HepG2 (cell line): ENCODE data around the gene CLIC5. TPM values are rescaled to one million over a fixed set of nuclear protein-coding genes. Genes with fewer than 3 reads are reported as not detected.

Experiments used
- ATAC-seq: fragments of 200-7000 bp; cut with Tn5 transposase; 3 replicates; pipeline ENCODE4 v1.9.1; 2020; ENCODE audit warnings: mild to moderate bottlenecking, moderate library complexity
- BruUV-seq: library from RNA; stranded (reverse); fragments of 400-500 nt; replicated peaks from 2 replicates; lab custom pipeline; 2021; lab: Mats Ljungman, UMichigan
- CTCF ChIA-PET: fragments of 300-600 bp; formaldehyde crosslinking; extraction: SDS; loops from one replicate; lab custom pipeline; 2021; ENCODE audit warnings: low total read pairs, inconsistent platforms, low intra/inter-chr PET ratio; lab: Yijun Ruan, JAX
- POLR2A ChIA-PET: fragments of 350-600 bp; sonication (Branson Sonifier 250); formaldehyde crosslinking; loops from one replicate; lab custom pipeline; 2020; ENCODE audit warnings: antibody characterized with exemption, inconsistent platforms; lab: Yijun Ruan, JAX
- DNase-seq: peaks from one replicate; pipeline ENCODE4 v3.0.0-alpha.2; 2015; ENCODE audit warnings: low spot score
- FAIRE-seq: peaks from 3 replicates; lab custom pipeline; 2011; peaks lifted over from hg19 to GRCh38; lab: Jason Lieb, UNC
- H2AFZ ChIP-seq: one replicate; pipeline ENCODE4 v1.6.1; 2011; ENCODE audit warnings: low read length, inconsistent platforms
- H3K27ac ChIP-seq: fragments of 300-600 bp; 3 replicates; pipeline ENCODE4 v1.8.0; 2011; ENCODE audit warnings: mixed run types, mild to moderate bottlenecking, mixed read lengths, low read length, inconsistent platforms; ENCODE audit not compliant: insufficient read depth; ENCODE audit errors: extremely low read length
- H3K27me3 ChIP-seq, 2 experiments: fragments of 200-600 bp in 1 of 2; 2 replicates in 1 of 2; 3 replicates in 1 of 2; pipeline versions ENCODE4 v1.6.0 to v1.8.0; 2011; ENCODE audit warnings: low read length in 2 of 2, mild to moderate bottlenecking in 2 of 2, moderate library complexity in 2 of 2, inconsistent platforms in 1 of 2; ENCODE audit not compliant: insufficient read depth in 2 of 2, control insufficient read depth in 1 of 2
- H3K36me3 ChIP-seq, 2 experiments: fragments of 200-600 bp in 1 of 2; replicated peaks in 1 of 2; 2 replicates in 1 of 2; 3 replicates in 1 of 2; pipeline versions ENCODE4 v1.5.1 to v1.8.0; 2011; ENCODE audit warnings: low read length in 2 of 2, inconsistent platforms in 1 of 2; ENCODE audit not compliant: insufficient read depth in 2 of 2, control insufficient read depth in 1 of 2
- H3K4me1 ChIP-seq: 2 replicates; pipeline ENCODE4 v1.5.1; 2012; ENCODE audit warnings: low read length, inconsistent platforms; ENCODE audit not compliant: insufficient read depth
- H3K4me2 ChIP-seq: 2 replicates; pipeline ENCODE4 v1.6.0; 2011; ENCODE audit warnings: low read depth, low read length, inconsistent platforms
- H3K4me3 ChIP-seq, 3 experiments: fragments of 200-600 bp in 1 of 3; sonication (generic), shearing (Covaris generic) in 1 of 3; replicated peaks in 1 of 3; 2 replicates each; pipeline ENCODE4 v1.5.1; 2011 to 2016; ENCODE audit warnings: low read length in 3 of 3, inconsistent platforms in 2 of 3, low read depth in 2 of 3, mild to moderate bottlenecking in 2 of 3, control low read depth in 1 of 3, mixed read lengths in 1 of 3; ENCODE audit not compliant: insufficient read depth in 1 of 3
- H3K79me2 ChIP-seq: one replicate; pipeline ENCODE4 v1.6.1; 2011; ENCODE audit warnings: low read length, inconsistent platforms; ENCODE audit not compliant: insufficient read depth
- H3K9ac ChIP-seq: 2 replicates; pipeline ENCODE4 v1.6.0; 2011; ENCODE audit warnings: mild to moderate bottlenecking, low read depth, low read length, inconsistent platforms; ENCODE audit not compliant: insufficient read depth
- H3K9me3 ChIP-seq: 2 replicates; pipeline ENCODE4 v1.5.1; 2012; ENCODE audit warnings: mild to moderate bottlenecking, low read length
- H4K20me1 ChIP-seq: 2 replicates; pipeline ENCODE4 v1.6.0; 2011; ENCODE audit warnings: inconsistent platforms, mild to moderate bottlenecking, low read length, moderate library complexity; ENCODE audit not compliant: insufficient read depth
- ARNTL ChIP-seq: sonication (generic); formaldehyde crosslinking; IDR thresholded peaks from 2 replicates; pipeline ENCODE4 v1.4.0; 2020; ENCODE audit warnings: mild to moderate bottlenecking, missing genetic modification reagents
- ETV5 ChIP-seq: IDR thresholded peaks from 2 replicates; pipeline ENCODE4 v1.6.1; 2018; ENCODE audit warnings: missing biosample characterization, missing genetic modification reagents, inconsistent platforms, borderline replicate concordance
- FOXA1 ChIP-seq, 2 experiments: fragments of 450-650 bp in 1 of 2; sonication (generic) in 1 of 2; formaldehyde crosslinking in 1 of 2; IDR thresholded peaks; 2 replicates each; pipeline versions ENCODE4 v1.4.0 to v1.6.1; 2016 to 2020; ENCODE audit warnings: missing genetic modification reagents in 1 of 2
- HNF4G ChIP-seq, 2 experiments: sonication (generic) in 1 of 2; formaldehyde crosslinking in 1 of 2; IDR thresholded peaks; 2 replicates each; pipeline versions ENCODE4 v1.4.0 to v1.6.1; 2011 to 2020; ENCODE audit warnings: borderline replicate concordance in 2 of 2, low read depth in 2 of 2, mild to moderate bottlenecking in 2 of 2, low read length in 1 of 2, missing genetic modification reagents in 1 of 2, moderate library complexity in 1 of 2
- HNRNPK ChIP-seq: fragments of 200-400 bp; formaldehyde crosslinking; IDR thresholded peaks from 2 replicates; pipeline ENCODE4 v1.6.1; 2018; ENCODE audit warnings: low read length, low read depth, moderate library complexity, mild to moderate bottlenecking; ENCODE audit not compliant: poor library complexity, severe bottlenecking
- MED8 ChIP-seq: sonication (generic); formaldehyde crosslinking; IDR thresholded peaks from 2 replicates; pipeline ENCODE4 v1.8.1; 2023; ENCODE audit warnings: mild to moderate bottlenecking, missing genetic modification reagents; ENCODE audit not compliant: insufficient replicate concordance
- POLR2G ChIP-seq: fragments of 200-400 bp; formaldehyde crosslinking; IDR thresholded peaks from 2 replicates; pipeline ENCODE4 v1.6.1; 2018; ENCODE audit warnings: mild to moderate bottlenecking, low read depth, low read length, moderate library complexity
- SNAPC2 ChIP-seq: sonication (generic); formaldehyde crosslinking; IDR thresholded peaks from 2 replicates; pipeline ENCODE4 v1.8.1; 2022; ENCODE audit warnings: mild to moderate bottlenecking, missing genetic modification reagents
- ZNF232 ChIP-seq: sonication (generic); formaldehyde crosslinking; IDR thresholded peaks from 2 replicates; pipeline ENCODE4 v1.4.0; 2020; ENCODE audit warnings: missing genetic modification reagents, borderline replicate concordance
- ZNF558 ChIP-seq: sonication (generic); formaldehyde crosslinking; IDR thresholded peaks from 2 replicates; pipeline ENCODE4 v1.9.0; 2022; ENCODE audit warnings: mild to moderate bottlenecking, missing genetic modification reagents, borderline replicate concordance
- ZNF678 ChIP-seq: sonication (generic); formaldehyde crosslinking; IDR thresholded peaks from 2 replicates; pipeline ENCODE4 v1.4.0; 2020; ENCODE audit warnings: mild to moderate bottlenecking, missing genetic modification reagents
- ZNF782 ChIP-seq: sonication (generic); formaldehyde crosslinking; IDR thresholded peaks from 2 replicates; pipeline ENCODE4 v1.4.0; 2020; ENCODE audit warnings: missing genetic modification reagents, mild to moderate bottlenecking, borderline replicate concordance
- ZSCAN31 ChIP-seq: sonication (generic); formaldehyde crosslinking; IDR thresholded peaks from 2 replicates; pipeline ENCODE4 v1.5.0; 2020; ENCODE audit warnings: low read depth, mild to moderate bottlenecking, missing genetic modification reagents
- in situ Hi-C: cut with HindIII; loops from 2 replicates; pipeline ENCODE4 v1.10.0; 2017; ENCODE audit warnings: low pct_unique_long_range_greater_than_20kb; ENCODE audit not compliant: extremely low pct_ligation_motif_present
- intact Hi-C: fragments of 100-400 bp; cut with micrococcal nuclease; formaldehyde crosslinking; loops from one replicate; pipeline ENCODE4 v1.10.0; 2022; ENCODE audit not compliant: unreplicated experiment
- polyA plus RNA-seq, 8 experiments: library from polyadenylated mRNA; depleted of rRNA in 3 of 8; stranded (reverse) in 7 of 8; unstranded in 1 of 8; fragments of >200 nt; fragmentation: Illumina TruSeq in 4 of 8; extraction: Trizol in 4 of 8; gene quantifications; 2 replicates each; pipeline versions ENCODE4 v1.2.1 to v1.2.3, GENCODE V29; 2011 to 2016; ENCODE audit warnings: low read depth in 4 of 8, missing spikeins in 1 of 8, mixed read lengths in 1 of 8; ENCODE audit not compliant: insufficient read depth in 1 of 8
- total RNA-seq, 5 experiments: library from RNA; depleted of rRNA; stranded (reverse); fragments of >200 nt; fragmentation: Illumina TruSeq; extraction: Trizol; gene quantifications; 2 replicates each; pipeline ENCODE4 v1.2.3, GENCODE V29; 2016; ENCODE audit warnings: low read depth in 1 of 5
- TF ChIP-seq, protein P1 (sequence below): sonication (generic); formaldehyde crosslinking; conservative IDR thresholded peaks from 2 replicates; pipeline ENCODE4 v1.8.0; 2022; ENCODE audit warnings: mild to moderate bottlenecking, moderate library complexity, missing genetic modification reagents
- TF ChIP-seq, protein P2 (sequence below): sonication (generic); formaldehyde crosslinking; IDR thresholded peaks from 2 replicates; pipeline ENCODE4 v1.4.0; 2020; ENCODE audit warnings: missing genetic modification reagents
- TF ChIP-seq, protein P3 (sequence below): sonication (generic); formaldehyde crosslinking; IDR thresholded peaks from 2 replicates; pipeline ENCODE4 v1.4.0; 2020; ENCODE audit warnings: mild to moderate bottlenecking, missing genetic modification reagents, borderline replicate concordance

CLIC5 gene
- total and polyA plus RNA-seq, 2 of the 13 experiments (the other 11 are each of a cell fraction or from before 2014, with no cell fraction given), result not detected

DNA sequence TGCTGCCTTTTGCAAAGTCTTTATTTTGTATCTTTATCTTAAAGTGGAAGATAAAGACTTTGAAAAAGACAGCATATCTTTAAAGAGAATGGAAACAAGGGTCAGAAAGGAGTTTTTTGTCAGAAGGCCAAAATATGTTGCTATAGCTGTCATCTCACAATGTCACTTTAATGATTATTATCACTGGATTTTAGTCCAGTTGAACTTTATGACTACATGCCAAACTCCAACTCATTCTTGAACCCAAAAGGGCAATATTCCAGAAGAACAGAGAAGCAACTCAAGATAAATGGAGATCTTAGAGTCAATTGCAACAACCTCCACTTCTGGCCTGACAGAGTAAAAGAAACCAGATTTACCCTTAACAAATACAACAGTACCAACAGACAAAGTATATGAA, 47.3 kb upstream of the CLIC5 start:
- H3K27ac ChIP-seq, result no peak overlapping the region
- H3K4me2 ChIP-seq, result no peak overlapping the region
- H3K27me3 ChIP-seq, result no peaks in the 10 kb centered on the region; a peak in 1 of 5 replicates
- no TSS peak for BruUV-seq
- H3K36me3 ChIP-seq, result no peaks in the 10 kb centered on the region
- H2AFZ ChIP-seq, result no peak overlapping the region
- H4K20me1 ChIP-seq, result no peaks in the 10 kb centered on the region
- no peaks in the 10 kb centered on the region for H3K9me3 ChIP-seq
- CTCF ChIA-PET, result no interaction called here
- ATAC-seq, result no peak
- no peaks in the 10 kb centered on the region for H3K79me2 ChIP-seq
- no peak overlapping the region for H3K9ac ChIP-seq
- H3K4me1 ChIP-seq, result no peaks in the 10 kb centered on the region
- intact Hi-C loops (no loop called here), in situ Hi-C loops (no loop called here)
- H3K4me3 ChIP-seq, result no peak overlapping the region
- no peak for FAIRE-seq
- no peak for DNase-seq
- POLR2A ChIA-PET, result no interaction called here
- TF ChIP-seq FOXA1 (IDR thresholded peaks at IDR 0.05) (no peak), FOXA1 (CRISPR knock-in tag; IDR thresholded peaks at IDR 0.05) (no peak), ARNTL (no peak), HNRNPK (no peak), SNAPC2 (CRISPR knock-in tag) (no peak), ZNF678 (CRISPR knock-in tag) (no peak), POLR2G (no peak), ZNF558 (CRISPR knock-in tag) (no peak), ZNF232 (CRISPR knock-in tag) (no peak), MED8 (CRISPR knock-in tag) (no peak), ETV5 (CRISPR knock-in tag) (no peak), ZSCAN31 (CRISPR knock-in tag) (no peak), HNF4G (IDR thresholded peaks at IDR 0.05; ENCODE audit: borderline replicate concordance, low read depth, low read length) (no peak), HNF4G (CRISPR knock-in tag; IDR thresholded peaks at IDR 0.05; ENCODE audit: borderline replicate concordance, low read depth) (no peak), ZNF782 (no peak)
- TF ChIP-seq, protein P1, sequence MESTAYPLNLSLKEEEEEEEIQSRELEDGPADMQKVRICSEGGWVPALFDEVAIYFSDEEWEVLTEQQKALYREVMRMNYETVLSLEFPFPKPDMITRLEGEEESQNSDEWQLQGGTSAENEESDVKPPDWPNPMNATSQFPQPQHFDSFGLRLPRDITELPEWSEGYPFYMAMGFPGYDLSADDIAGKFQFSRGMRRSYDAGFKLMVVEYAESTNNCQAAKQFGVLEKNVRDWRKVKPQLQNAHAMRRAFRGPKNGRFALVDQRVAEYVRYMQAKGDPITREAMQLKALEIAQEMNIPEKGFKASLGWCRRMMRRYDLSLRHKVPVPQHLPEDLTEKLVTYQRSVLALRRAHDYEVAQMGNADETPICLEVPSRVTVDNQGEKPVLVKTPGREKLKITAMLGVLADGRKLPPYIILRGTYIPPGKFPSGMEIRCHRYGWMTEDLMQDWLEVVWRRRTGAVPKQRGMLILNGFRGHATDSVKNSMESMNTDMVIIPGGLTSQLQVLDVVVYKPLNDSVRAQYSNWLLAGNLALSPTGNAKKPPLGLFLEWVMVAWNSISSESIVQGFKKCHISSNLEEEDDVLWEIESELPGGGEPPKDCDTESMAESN, result no peak
- TF ChIP-seq, protein P2, sequence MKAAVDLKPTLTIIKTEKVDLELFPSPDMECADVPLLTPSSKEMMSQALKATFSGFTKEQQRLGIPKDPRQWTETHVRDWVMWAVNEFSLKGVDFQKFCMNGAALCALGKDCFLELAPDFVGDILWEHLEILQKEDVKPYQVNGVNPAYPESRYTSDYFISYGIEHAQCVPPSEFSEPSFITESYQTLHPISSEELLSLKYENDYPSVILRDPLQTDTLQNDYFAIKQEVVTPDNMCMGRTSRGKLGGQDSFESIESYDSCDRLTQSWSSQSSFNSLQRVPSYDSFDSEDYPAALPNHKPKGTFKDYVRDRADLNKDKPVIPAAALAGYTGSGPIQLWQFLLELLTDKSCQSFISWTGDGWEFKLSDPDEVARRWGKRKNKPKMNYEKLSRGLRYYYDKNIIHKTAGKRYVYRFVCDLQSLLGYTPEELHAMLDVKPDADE, result no peak
- TF ChIP-seq, protein P3, sequence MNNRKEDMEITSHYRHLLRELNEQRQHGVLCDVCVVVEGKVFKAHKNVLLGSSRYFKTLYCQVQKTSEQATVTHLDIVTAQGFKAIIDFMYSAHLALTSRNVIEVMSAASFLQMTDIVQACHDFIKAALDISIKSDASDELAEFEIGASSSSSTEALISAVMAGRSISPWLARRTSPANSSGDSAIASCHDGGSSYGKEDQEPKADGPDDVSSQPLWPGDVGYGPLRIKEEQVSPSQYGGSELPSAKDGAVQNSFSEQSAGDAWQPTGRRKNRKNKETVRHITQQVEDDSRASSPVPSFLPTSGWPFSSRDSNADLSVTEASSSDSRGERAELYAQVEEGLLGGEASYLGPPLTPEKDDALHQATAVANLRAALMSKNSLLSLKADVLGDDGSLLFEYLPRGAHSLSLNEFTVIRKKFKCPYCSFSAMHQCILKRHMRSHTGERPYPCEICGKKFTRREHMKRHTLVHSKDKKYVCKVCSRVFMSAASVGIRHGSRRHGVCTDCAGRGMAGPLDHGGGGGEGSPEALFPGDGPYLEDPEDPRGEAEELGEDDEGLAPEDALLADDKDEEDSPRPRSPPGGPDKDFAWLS (CRISPR knock-in tag), result no peak
